Mesenchymal stem cell (in vitro differentiated cells and primary cell): ENCODE data around the gene PHKB.

Experiments used
- DNase-seq: peaks from one replicate; pipeline ENCODE4 v3.0.0-alpha.2; 2013
- H2AFZ ChIP-seq: one replicate; pipeline ENCODE4 v1.6.1; 2013; ENCODE audit warnings: low read depth, mild to moderate bottlenecking, control low read depth, inconsistent platforms, low read length, moderate library complexity
- H2AK5ac ChIP-seq: 2 replicates; pipeline ENCODE4 v1.6.1; 2013; ENCODE audit warnings: low read length, moderate library complexity, mild to moderate bottlenecking, inconsistent platforms; ENCODE audit not compliant: severe bottlenecking
- H2BK120ac ChIP-seq: one replicate; pipeline ENCODE4 v1.6.1; 2013; ENCODE audit warnings: low read depth, mild to moderate bottlenecking, inconsistent platforms, low read length, moderate library complexity
- H2BK12ac ChIP-seq, 2 experiments: one replicate each; pipeline ENCODE4 v1.6.1; 2013; ENCODE audit warnings: inconsistent platforms in 2 of 2, low read length in 2 of 2, mild to moderate bottlenecking in 2 of 2, moderate library complexity in 2 of 2, control low read depth in 1 of 2
- H2BK15ac ChIP-seq: one replicate; pipeline ENCODE4 v1.6.1; 2013; ENCODE audit warnings: mild to moderate bottlenecking, low read depth, inconsistent platforms; ENCODE audit not compliant: poor library complexity, severe bottlenecking
- H2BK5ac ChIP-seq: 2 replicates; pipeline ENCODE4 v1.6.1; 2013; ENCODE audit warnings: low read depth, mild to moderate bottlenecking, low read length, control low read depth, inconsistent platforms; ENCODE audit not compliant: poor library complexity, severe bottlenecking
- H3K14ac ChIP-seq, 2 experiments: one replicate each; pipeline ENCODE4 v1.6.1; 2013; ENCODE audit warnings: inconsistent platforms in 2 of 2, low read length in 2 of 2, control low read depth in 1 of 2, mild to moderate bottlenecking in 1 of 2, moderate library complexity in 1 of 2
- H3K18ac ChIP-seq, 2 experiments: one replicate each; pipeline ENCODE4 v1.6.1; 2013; ENCODE audit warnings: inconsistent platforms in 2 of 2, low read length in 2 of 2, control low read depth in 1 of 2, low read depth in 1 of 2, mild to moderate bottlenecking in 1 of 2
- H3K23ac ChIP-seq, 2 experiments: one replicate each; pipeline ENCODE4 v1.6.1; 2013; ENCODE audit warnings: inconsistent platforms in 2 of 2, low read length in 2 of 2, mild to moderate bottlenecking in 2 of 2, moderate library complexity in 2 of 2, control low read depth in 1 of 2
- H3K27ac ChIP-seq: 2 replicates; pipeline ENCODE4 v1.5.1; 2013; ENCODE audit warnings: mild to moderate bottlenecking, moderate library complexity, low read length, control low read depth, inconsistent platforms; ENCODE audit not compliant: poor library complexity, severe bottlenecking
- H3K27me3 ChIP-seq, 2 experiments: 2 replicates each; pipeline versions ENCODE4 v1.6.1 to v1.7.0; 2013; ENCODE audit warnings: low read length in 2 of 2, mild to moderate bottlenecking in 2 of 2, moderate library complexity in 2 of 2, control low read depth in 1 of 2, inconsistent platforms in 1 of 2; ENCODE audit not compliant: control insufficient read depth in 1 of 2, insufficient read depth in 1 of 2
- H3K36me3 ChIP-seq, 2 experiments: 2 replicates each; pipeline versions ENCODE4 v1.6.1 to v1.7.0; 2013; ENCODE audit warnings: low read length in 2 of 2, control low read depth in 1 of 2, inconsistent platforms in 1 of 2, low read depth in 1 of 2, mild to moderate bottlenecking in 1 of 2; ENCODE audit not compliant: insufficient read depth in 2 of 2, control insufficient read depth in 1 of 2
- H3K4ac ChIP-seq, 2 experiments: one replicate each; pipeline ENCODE4 v1.6.1; 2013; ENCODE audit warnings: inconsistent platforms in 2 of 2, low read length in 2 of 2, mild to moderate bottlenecking in 2 of 2, moderate library complexity in 2 of 2, control low read depth in 1 of 2, low read depth in 1 of 2
- H3K4me1 ChIP-seq: 2 replicates; pipeline ENCODE4 v1.6.1; 2013; ENCODE audit warnings: low read depth, low read length, control low read depth; ENCODE audit not compliant: control insufficient read depth, insufficient read depth
- H3K4me2 ChIP-seq: 2 replicates; pipeline ENCODE4 v1.6.1; 2013; ENCODE audit warnings: low read length, mild to moderate bottlenecking, inconsistent platforms; ENCODE audit not compliant: poor library complexity, severe bottlenecking
- H3K4me3 ChIP-seq, 2 experiments: 2 replicates each; pipeline versions ENCODE4 v1.5.1 to v1.7.0; 2013; ENCODE audit warnings: low read length in 2 of 2, mild to moderate bottlenecking in 2 of 2, control low read depth in 1 of 2, low read depth in 1 of 2; ENCODE audit not compliant: insufficient read depth in 1 of 2
- H3K79me1 ChIP-seq: replicated peaks from 2 replicates; pipeline ENCODE4 v1.6.1; 2013; ENCODE audit warnings: mild to moderate bottlenecking, control low read depth, low read length, inconsistent platforms; ENCODE audit not compliant: poor library complexity, severe bottlenecking
- H3K9ac ChIP-seq: 2 replicates; pipeline ENCODE4 v1.7.0; 2013; ENCODE audit warnings: mild to moderate bottlenecking, low read length, moderate library complexity
- H3K9me3 ChIP-seq: 2 replicates; pipeline ENCODE4 v1.7.0; 2013; ENCODE audit warnings: mild to moderate bottlenecking, low read length; ENCODE audit not compliant: control insufficient read depth
- H4K8ac ChIP-seq: one replicate; pipeline ENCODE4 v1.6.1; 2013; ENCODE audit warnings: inconsistent platforms, mild to moderate bottlenecking, low read length, moderate library complexity
- H4K91ac ChIP-seq: one replicate; pipeline ENCODE4 v1.6.1; 2013; ENCODE audit warnings: mild to moderate bottlenecking, low read length, inconsistent platforms
- WGBS: methylation state at CpG from one replicate; pipeline ENCODE4 v1.1.7; 2013; ENCODE audit warnings: mixed read lengths; 5-methylcytosine and 5-hydroxymethylcytosine counted together

PHKB gene

DNA sequence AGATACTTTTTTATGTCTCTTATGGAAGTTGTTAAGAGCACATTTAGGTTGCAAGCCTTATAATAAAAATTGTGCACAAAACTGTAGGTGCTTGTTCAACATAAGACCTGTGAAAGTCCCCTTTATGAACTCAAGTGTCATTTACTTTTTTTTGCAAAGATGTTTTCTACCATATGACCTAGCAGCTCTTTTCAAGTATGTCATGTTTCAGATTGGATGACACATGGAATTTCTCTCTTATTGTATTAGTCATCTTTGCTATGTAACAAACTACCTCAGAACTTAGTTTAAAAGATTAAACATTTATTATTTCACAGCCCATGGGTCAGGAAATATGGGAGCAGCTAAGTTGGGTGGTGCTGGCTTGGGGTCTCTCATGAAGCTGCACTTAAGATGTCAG is 57.9 kb downstream of the PHKB start:
- Histone ChIP-seq H3K36me3 (peaks cover 14 to 30% of the 10 kb centered on the region in 2 experiments), H3K79me1 (peaks cover 12% of the 10 kb centered on the region), H2BK12ac (no peak overlapping the region), H3K14ac (no peak overlapping the region), H4K8ac (no peak overlapping the region), H2AK5ac (no peak overlapping the region), H3K4me3 (no peak overlapping the region), H3K4ac (no peak overlapping the region), H3K4me2 (no peak overlapping the region), H3K9ac (peak overlapping the region; percentile 23), H4K91ac (no peak overlapping the region), H2BK120ac (no peak overlapping the region), H3K23ac (no peak overlapping the region), H3K4me1 (no peaks in the 10 kb centered on the region), H3K27me3 (no peaks in the 10 kb centered on the region), H2AFZ (no peak overlapping the region), H3K27ac (no peak overlapping the region), H3K18ac (no peak overlapping the region), H2BK15ac (no peak overlapping the region), H2BK5ac (no peak overlapping the region), H3K9me3 (no peaks in the 10 kb centered on the region)
- no peak for DNase-seq

DNA sequence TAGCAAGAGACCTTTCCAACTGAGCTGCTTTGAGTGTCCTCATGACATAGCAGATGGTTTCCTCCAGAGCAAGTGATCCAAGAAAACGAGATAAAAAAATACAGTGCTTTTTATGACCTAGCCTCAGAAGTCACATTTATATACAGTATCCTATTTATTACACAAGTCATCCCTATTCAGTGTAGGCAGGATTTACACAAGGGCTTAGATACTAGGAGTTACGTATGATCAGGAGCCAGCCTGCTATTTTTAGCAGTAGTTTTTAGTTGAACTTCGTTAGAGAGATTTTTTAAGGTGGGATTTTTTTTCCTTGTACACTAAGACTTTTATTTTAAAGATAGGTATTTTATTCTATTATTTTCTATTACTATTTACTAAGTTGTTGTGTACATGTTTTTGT is 58.4 kb downstream of the PHKB start:
- no peaks in the 10 kb centered on the region for H3K27me3 ChIP-seq
- H2BK15ac ChIP-seq = no peak overlapping the region
- no peak overlapping the region for H3K4me2 ChIP-seq
- H3K4me1 ChIP-seq = no peaks in the 10 kb centered on the region
- no peak overlapping the region for H3K27ac ChIP-seq
- no peak overlapping the region for H2AK5ac ChIP-seq
- no peak overlapping the region for H4K8ac ChIP-seq
- H2AFZ ChIP-seq = no peak overlapping the region
- H3K14ac ChIP-seq = no peak overlapping the region
- DNase-seq = no peak
- peak overlapping the region; percentile 23 for H3K9ac ChIP-seq
- H3K18ac ChIP-seq = no peak overlapping the region
- H3K23ac ChIP-seq = no peak overlapping the region
- no peaks in the 10 kb centered on the region for H3K9me3 ChIP-seq
- H3K36me3 ChIP-seq = peaks cover 9 to 25% of the 10 kb centered on the region in 2 experiments
- WGBS = 100% methylated on average over 1 of the region's 3 CpGs
- peaks cover 8% of the 10 kb centered on the region for H3K79me1 ChIP-seq
- H2BK120ac ChIP-seq = no peak overlapping the region
- H2BK12ac ChIP-seq = no peak overlapping the region
- H3K4me3 ChIP-seq = no peak overlapping the region
- H2BK5ac ChIP-seq = no peak overlapping the region
- no peak overlapping the region for H3K4ac ChIP-seq
- no peak overlapping the region for H4K91ac ChIP-seq

DNA sequence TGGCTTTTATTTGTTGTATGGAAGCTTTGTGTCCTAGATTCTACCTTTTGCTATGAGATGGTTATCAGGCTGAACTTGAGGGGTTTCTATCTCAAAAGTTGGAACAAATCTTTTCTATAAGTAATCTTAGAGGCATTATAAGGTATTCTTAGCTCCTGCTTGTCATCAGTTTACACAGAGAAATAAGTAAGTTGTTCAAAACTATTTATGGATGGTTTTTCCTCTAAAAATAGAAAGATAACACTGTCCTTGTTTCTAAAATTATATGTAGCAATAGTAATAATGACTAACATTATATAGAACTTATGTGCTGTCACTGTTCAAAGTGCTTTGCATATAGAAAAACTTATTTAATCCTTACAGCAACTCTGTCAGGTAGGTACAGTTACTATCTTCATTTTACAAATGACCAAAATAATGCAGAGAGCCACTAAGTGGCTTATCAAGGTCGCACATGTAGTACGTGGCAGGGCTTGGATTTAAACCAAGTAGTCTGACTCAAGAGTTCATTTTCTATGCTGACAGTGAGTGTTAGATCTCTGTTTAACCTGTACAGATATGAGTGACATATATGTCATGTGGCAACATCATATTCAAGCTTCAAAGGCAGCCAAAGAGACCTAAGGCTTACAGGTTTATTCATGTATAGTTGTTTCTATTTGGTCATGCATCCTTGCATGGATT is 59.0 kb downstream of the PHKB start:
- Histone ChIP-seq H3K27ac (no peak overlapping the region), H3K9me3 (no peaks in the 10 kb centered on the region), H2BK120ac (no peak overlapping the region), H3K36me3 (peaks cover 9 to 24% of the 10 kb centered on the region in 2 experiments), H3K18ac (no peak overlapping the region), H3K9ac (no peak overlapping the region), H2AK5ac (no peak overlapping the region), H3K23ac (no peak overlapping the region), H3K79me1 (peaks cover 8% of the 10 kb centered on the region), H3K14ac (no peak overlapping the region), H3K4me3 (no peak overlapping the region), H4K8ac (no peak overlapping the region), H2BK15ac (no peak overlapping the region), H3K4me2 (no peak overlapping the region), H3K4me1 (no peaks in the 10 kb centered on the region), H3K4ac (no peak overlapping the region), H2BK12ac (no peak overlapping the region), H2AFZ (no peak overlapping the region), H2BK5ac (no peak overlapping the region), H3K27me3 (no peaks in the 10 kb centered on the region), H4K91ac (no peak overlapping the region)
- no peak for DNase-seq
- WGBS = 96% methylated on average over 2 of the region's 2 CpGs

DNA sequence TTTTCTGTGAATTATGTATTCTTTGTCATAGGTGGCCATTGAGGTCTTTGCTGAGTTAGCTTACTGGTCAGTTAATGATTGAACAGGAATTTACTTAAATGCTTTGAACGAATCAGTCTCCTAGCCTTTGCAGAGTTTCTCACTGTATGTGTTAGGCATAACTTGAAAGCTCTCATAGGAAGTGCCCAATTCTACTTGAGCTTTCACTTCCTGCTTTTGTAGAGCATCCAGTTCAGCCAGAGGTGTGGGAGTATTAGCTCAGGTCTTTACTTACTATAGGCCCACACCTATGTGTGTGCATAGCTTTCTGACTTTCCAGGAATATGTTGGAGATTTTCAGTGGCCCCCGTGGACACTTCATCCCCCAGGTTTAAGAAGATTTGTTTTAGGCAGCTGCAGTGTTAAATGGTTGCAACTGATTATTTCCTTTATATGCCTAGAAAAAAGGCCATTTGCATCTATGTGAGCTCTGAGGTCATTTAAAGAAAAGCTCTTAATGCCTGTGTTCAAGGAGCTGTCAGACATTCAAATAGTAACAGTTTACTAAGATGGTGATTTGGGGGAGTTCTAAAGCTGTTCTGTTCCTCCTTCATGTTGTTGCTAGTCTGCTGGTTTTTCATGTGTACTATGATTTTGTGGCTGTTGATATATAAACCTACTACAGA is 62.3 kb downstream of the PHKB start:
- Histone ChIP-seq H3K18ac (no peak overlapping the region), H2AK5ac (no peak overlapping the region), H3K36me3 (peaks cover 3 to 6% of the 10 kb centered on the region in 2 experiments), H3K4me2 (no peak overlapping the region), H4K8ac (no peak overlapping the region), H3K14ac (no peak overlapping the region), H3K27ac (no peak overlapping the region), H2BK15ac (no peak overlapping the region), H3K9me3 (no peaks in the 10 kb centered on the region), H3K27me3 (no peaks in the 10 kb centered on the region), H2AFZ (no peak overlapping the region), H4K91ac (no peak overlapping the region), H3K4me3 (no peak overlapping the region), H3K4ac (no peak overlapping the region), H3K9ac (no peak overlapping the region), H3K79me1 (peaks cover 11% of the 10 kb centered on the region), H3K4me1 (no peaks in the 10 kb centered on the region), H2BK120ac (no peak overlapping the region), H3K23ac (no peak overlapping the region), H2BK12ac (no peak overlapping the region), H2BK5ac (no peak overlapping the region)
- no peak for DNase-seq
- 88% methylated on average over 2 of the region's 2 CpGs for WGBS
